Stomach (tissue), 4 donors: Measurements from ENCODE around the gene ASB16.

Source experiments
- EP300 ChIP-seq: sonication (generic); formaldehyde crosslinking; IDR thresholded peaks from one replicate; pipeline ENCODE4 v1.6.1; 2017; ENCODE audit warnings: antibody characterized with exemption
- POLR2A ChIP-seq, 4 donors: fragments of 450-650 bp; IDR thresholded peaks; one replicate each; pipeline ENCODE4 v1.6.1; 2016; ENCODE audit warnings: antibody characterized with exemption in 4 of 4, control low read depth in 2 of 4, mild to moderate bottlenecking in 1 of 4, moderate library complexity in 1 of 4
- POLR2AphosphoS5 ChIP-seq, 3 donors: sonication (generic); formaldehyde crosslinking; IDR thresholded peaks; one replicate each; pipeline ENCODE4 v1.6.1; 2016; ENCODE audit warnings: antibody characterized with exemption in 3 of 3
- TF ChIP-seq, protein P1 (sequence below), 7 experiments: fragments of 450-650 bp in 4 of 7; fragments of 200-600 bp in 3 of 7; sonication (generic) in 3 of 7; IDR thresholded peaks; one replicate each; pipeline ENCODE4 v1.5.1; 2016 to 2019; ENCODE audit warnings: antibody characterized with exemption in 7 of 7, control low read depth in 2 of 7, mild to moderate bottlenecking in 1 of 7

DNA sequence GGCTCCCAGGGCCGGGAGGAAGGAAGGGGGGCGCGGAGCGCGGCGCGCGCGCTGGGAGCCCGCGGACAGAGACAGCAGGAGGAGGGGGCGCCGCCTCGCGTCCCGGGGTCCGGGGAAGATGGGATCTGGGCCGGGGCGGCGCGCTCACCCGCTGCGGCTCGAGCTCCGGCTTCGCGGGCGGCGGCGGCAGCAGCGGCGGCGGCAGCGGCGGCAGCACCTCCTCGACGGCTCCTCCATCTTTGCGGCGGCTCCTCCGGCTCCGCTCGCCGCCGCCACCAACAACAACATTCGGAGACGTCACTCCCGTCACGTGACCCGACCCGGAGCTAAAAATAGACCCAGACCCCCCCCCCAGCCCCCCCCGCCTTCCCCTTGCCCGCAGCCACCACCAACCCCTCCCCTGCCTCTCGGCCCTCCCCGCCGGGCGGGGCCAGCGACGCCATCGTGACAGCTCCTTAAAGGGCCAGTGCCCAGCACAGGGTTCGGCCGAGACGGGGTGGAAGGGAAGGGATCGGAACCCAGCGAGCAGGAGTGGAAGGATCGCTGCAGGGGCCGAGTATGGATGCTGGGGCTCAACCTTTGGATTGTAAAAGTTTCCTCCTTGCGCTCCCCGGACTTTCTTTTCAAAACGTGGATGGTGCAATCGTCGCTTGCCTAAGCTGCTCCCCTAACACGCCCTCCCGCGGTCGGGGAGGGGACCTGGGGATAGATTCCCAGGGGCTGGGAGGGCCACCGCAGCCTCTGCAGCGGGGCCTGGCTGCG is 47.0 kb upstream of the ASB16 start, which contains the start of gene HDAC5:
- TF ChIP-seq, protein P1, sequence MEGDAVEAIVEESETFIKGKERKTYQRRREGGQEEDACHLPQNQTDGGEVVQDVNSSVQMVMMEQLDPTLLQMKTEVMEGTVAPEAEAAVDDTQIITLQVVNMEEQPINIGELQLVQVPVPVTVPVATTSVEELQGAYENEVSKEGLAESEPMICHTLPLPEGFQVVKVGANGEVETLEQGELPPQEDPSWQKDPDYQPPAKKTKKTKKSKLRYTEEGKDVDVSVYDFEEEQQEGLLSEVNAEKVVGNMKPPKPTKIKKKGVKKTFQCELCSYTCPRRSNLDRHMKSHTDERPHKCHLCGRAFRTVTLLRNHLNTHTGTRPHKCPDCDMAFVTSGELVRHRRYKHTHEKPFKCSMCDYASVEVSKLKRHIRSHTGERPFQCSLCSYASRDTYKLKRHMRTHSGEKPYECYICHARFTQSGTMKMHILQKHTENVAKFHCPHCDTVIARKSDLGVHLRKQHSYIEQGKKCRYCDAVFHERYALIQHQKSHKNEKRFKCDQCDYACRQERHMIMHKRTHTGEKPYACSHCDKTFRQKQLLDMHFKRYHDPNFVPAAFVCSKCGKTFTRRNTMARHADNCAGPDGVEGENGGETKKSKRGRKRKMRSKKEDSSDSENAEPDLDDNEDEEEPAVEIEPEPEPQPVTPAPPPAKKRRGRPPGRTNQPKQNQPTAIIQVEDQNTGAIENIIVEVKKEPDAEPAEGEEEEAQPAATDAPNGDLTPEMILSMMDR (IDR thresholded peaks at IDR 0.05): peak in 5 of 7 experiments; percentile 24 to 66 (median 46)
- TF ChIP-seq POLR2AphosphoS5 (IDR thresholded peaks at IDR 0.05) (peak; percentile 42 to 84 (median 76)), POLR2A (IDR thresholded peaks at IDR 0.05) (no peak), EP300 (no peak)
